Thoracic aorta (tissue), 2 donors: ENCODE data around the gene LRRC27. TPM values are rescaled to one million over a fixed set of nuclear protein-coding genes. Genes with fewer than 3 reads are reported as not detected.
"Not testable (repeated sequence)": the region's sequence is repeated elsewhere in the genome, so short reads cannot be mapped to it uniquely, and the experiment has no call there.

Experiments used
- ATAC-seq: fragments of 150-250 bp; one replicate; pipeline ENCODE4 v1.8.0; 2017; ENCODE audit warnings: low read depth; ENCODE audit not compliant: insufficient number of reproducible peaks, low FRiP score
- DNase-seq: peaks from one replicate; pipeline ENCODE4 v3.0.0-alpha.2; 2020; ENCODE audit warnings: low spot score
- H3K27ac ChIP-seq, 2 donors: fragments of 200-600 bp; sonication (generic); 1 replicate in 1 of 2; 2 replicates in 1 of 2; pipeline ENCODE4 v1.5.1; 2016; ENCODE audit warnings: mild to moderate bottlenecking in 2 of 2, moderate library complexity in 2 of 2
- H3K27me3 ChIP-seq: fragments of 200-600 bp; sonication (generic); replicated peaks from 2 replicates; pipeline ENCODE4 v1.6.0; 2016; ENCODE audit warnings: mild to moderate bottlenecking; ENCODE audit not compliant: insufficient read depth
- H3K36me3 ChIP-seq: fragments of 200-600 bp; sonication (generic); one replicate; pipeline ENCODE4 v1.5.1; 2016
- H3K4me1 ChIP-seq, 2 donors: fragments of 200-600 bp; sonication (generic); 1 replicate in 1 of 2; 2 replicates in 1 of 2; pipeline versions ENCODE4 v1.5.1 to v1.6.0; 2016; ENCODE audit warnings: low read depth in 2 of 2, mild to moderate bottlenecking in 1 of 2; ENCODE audit not compliant: control insufficient read depth in 1 of 2
- H3K4me3 ChIP-seq: fragments of 200-600 bp; sonication (generic); 2 replicates; pipeline ENCODE4 v1.5.1; 2016; ENCODE audit warnings: mild to moderate bottlenecking
- H3K9me3 ChIP-seq: fragments of 200-600 bp; sonication (generic); 2 replicates; pipeline ENCODE4 v1.5.1; 2016
- CTCF ChIP-seq: fragments of 200-600 bp; sonication (generic); IDR thresholded peaks from one replicate; pipeline ENCODE4 v1.5.1; 2019; ENCODE audit warnings: antibody characterized with exemption
- total RNA-seq, 2 donors: library from RNA; depleted of rRNA; stranded (reverse); fragments of >200 nt; gene quantifications; one replicate each; pipeline versions ENCODE4 v1.1.0 to v1.2.3, GENCODE V29; 2016

The LRRC27 gene
- total RNA-seq, 2 donors from 2014 or later, result 3.2 to 8.9 TPM

DNA sequence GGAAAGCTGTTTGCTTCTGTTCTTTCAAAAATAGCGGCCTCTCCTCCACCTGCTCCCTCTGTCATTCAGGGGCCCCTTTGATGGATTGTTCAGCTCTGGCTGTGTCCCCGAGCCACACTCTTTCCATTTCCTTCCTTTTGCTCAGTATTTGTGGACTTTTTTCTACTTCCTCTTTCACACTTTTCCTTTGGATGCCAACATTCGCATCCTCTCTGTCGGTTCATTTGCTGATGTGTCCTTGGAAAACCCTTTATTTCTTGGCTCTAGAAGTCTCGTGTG lies 53.3 kb downstream of the LRRC27 start:
- H3K36me3 ChIP-seq, result no peaks in the 10 kb centered on the region
- no peak for ATAC-seq
- no peak for TF ChIP-seq CTCF
- DNase-seq, result no peak
- no peaks in the 10 kb centered on the region for H3K9me3 ChIP-seq
- H3K4me1 ChIP-seq, result peaks cover 0 to 5% of the 10 kb centered on the region in 2 donors
- no peak overlapping the region for H3K4me3 ChIP-seq
- no peak overlapping the region for H3K27ac ChIP-seq
- no peaks in the 10 kb centered on the region for H3K27me3 ChIP-seq

DNA sequence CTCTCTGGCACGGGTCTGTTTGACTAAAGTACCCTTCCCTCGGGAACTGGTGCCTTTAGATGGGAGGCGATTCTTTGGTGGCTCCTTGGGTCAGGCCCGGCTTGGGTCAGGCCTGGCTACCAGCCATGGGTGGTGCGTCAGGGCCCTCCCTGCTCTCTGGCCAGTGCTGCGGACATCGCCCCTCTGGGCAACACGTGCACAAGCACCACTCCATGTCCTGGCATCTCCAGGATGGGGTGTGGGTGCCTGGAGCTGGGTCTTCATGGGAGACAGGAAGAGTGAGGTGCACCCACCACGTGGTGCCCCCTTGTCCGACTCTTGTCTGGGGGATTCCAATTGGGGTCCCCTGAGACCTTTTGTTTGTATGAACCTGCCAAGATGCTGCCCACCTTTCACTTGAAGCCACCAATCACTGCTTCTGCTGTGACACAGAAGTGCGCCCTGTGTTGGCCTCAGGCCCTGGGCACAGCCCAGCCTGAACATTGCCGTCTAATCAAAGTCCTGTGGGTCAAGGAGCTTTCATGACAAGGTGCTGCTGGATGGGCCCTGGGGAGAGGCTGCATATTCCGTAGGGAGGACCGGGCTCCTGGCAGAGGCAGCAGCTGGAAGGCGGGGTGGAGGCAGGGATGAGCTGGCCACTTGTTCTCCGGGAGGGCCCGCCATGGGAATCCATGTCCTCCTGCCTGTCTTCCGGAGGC lies 53.9 kb downstream of the LRRC27 start:
- no peak for TF ChIP-seq CTCF
- Histone ChIP-seq H3K4me3 (no peak overlapping the region), H3K27me3 (no peaks in the 10 kb centered on the region), H3K4me1 (peaks cover 0 to 5% of the 10 kb centered on the region in 2 donors), H3K9me3 (no peaks in the 10 kb centered on the region), H3K36me3 (no peaks in the 10 kb centered on the region), H3K27ac (no peak overlapping the region)
- ATAC-seq (no peak), DNase-seq (no peak)

GRCh38 chr10:132386419-132386831 lies 54.4 kb downstream of the LRRC27 start:
- Histone ChIP-seq H3K4me3 (no peak overlapping the region), H3K4me1 (peaks cover 0 to 5% of the 10 kb centered on the region in 2 donors), H3K27me3 (no peaks in the 10 kb centered on the region), H3K27ac (no peak overlapping the region), H3K9me3 (no peaks in the 10 kb centered on the region), H3K36me3 (no peaks in the 10 kb centered on the region)
- DNase-seq (no peak), ATAC-seq (no peak)
- TF ChIP-seq CTCF, result no peak

DNA sequence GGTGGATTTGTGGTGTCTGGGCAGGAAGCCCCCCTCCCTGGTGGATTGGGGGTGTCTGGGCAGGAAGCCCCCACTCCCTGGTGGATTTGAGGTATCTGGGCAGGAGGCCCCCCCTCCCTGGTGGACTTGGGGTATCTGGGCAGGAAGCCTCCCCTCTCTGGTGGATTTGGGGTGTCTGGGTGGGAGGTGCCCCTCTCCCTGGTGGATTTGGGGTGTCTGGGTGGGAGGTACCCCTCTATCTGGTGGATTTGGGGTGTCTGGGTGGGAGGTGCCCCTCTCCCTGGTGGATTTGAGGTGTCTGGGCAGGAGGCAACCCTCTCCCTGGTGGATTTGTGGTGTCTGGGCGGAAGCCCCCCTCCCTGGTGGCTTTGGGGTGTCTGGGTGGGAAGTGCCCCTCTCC lies 54.9 kb downstream of the LRRC27 start:
- ATAC-seq, H3K4me1 ChIP-seq, H3K9me3 ChIP-seq, H3K36me3 ChIP-seq, H3K27me3 ChIP-seq, H3K27ac ChIP-seq, DNase-seq, H3K4me3 ChIP-seq: not testable (repeated sequence)

- no peak overlapping the region for H3K27ac ChIP-seq
- no peaks in the 10 kb centered on the region for H3K9me3 ChIP-seq
- ATAC-seq, result no peak
- no peaks in the 10 kb centered on the region for H3K27me3 ChIP-seq
- TF ChIP-seq CTCF, result peak; percentile 62
- H3K4me1 ChIP-seq, result peaks cover 0 to 5% of the 10 kb centered on the region in 2 donors
- no peak for DNase-seq
- H3K4me3 ChIP-seq, result peak overlapping the region; percentile 43
- no peaks in the 10 kb centered on the region for H3K36me3 ChIP-seq
Observed at GRCh38 chr10:132387764-132388210, 55.8 kb downstream of the LRRC27 start.

DNA sequence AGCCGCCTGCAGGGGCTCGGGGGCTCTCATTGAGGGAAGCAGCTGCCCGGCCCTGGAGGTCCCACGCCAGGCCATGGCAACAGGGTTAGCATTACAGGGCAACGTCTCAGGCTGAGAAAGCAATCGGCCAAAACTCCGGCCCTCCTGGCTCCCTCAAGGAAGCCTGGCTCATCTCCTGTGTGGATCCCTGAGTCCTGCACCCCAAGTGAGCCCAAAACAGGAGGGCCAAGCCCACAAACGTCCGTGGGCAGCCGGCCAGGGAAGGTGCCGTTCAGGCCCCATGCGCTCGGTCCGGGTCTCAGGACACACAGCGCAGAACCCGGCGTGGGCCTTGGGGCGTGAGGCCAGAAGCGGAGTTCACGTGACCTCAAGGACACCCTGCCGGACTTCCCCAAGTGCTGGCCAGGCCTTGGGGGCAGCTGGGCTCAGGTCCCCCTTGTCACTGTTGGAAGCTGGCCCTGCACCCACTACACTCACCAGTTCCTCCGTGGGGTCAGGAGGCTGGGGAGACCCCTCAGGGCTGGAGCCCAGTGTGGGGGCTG lies 57.0 kb downstream of the LRRC27 start:
- no peaks in the 10 kb centered on the region for H3K27me3 ChIP-seq
- TF ChIP-seq CTCF, result no peak

More for the DNA sequence above, 57.0 kb downstream of the LRRC27 start:
- Histone ChIP-seq H3K4me1 (peaks cover 0 to 5% of the 10 kb centered on the region in 2 donors), H3K9me3 (no peaks in the 10 kb centered on the region), H3K4me3 (no peak overlapping the region), H3K36me3 (no peaks in the 10 kb centered on the region), H3K27ac (no peak overlapping the region)
- DNase-seq (no peak), ATAC-seq (no peak)
